ENCODE results near the gene GPR162. TPM values are rescaled to one million over a fixed set of nuclear protein-coding genes. Genes with fewer than 3 reads are reported as not detected.

The GPR162 gene, protein sequence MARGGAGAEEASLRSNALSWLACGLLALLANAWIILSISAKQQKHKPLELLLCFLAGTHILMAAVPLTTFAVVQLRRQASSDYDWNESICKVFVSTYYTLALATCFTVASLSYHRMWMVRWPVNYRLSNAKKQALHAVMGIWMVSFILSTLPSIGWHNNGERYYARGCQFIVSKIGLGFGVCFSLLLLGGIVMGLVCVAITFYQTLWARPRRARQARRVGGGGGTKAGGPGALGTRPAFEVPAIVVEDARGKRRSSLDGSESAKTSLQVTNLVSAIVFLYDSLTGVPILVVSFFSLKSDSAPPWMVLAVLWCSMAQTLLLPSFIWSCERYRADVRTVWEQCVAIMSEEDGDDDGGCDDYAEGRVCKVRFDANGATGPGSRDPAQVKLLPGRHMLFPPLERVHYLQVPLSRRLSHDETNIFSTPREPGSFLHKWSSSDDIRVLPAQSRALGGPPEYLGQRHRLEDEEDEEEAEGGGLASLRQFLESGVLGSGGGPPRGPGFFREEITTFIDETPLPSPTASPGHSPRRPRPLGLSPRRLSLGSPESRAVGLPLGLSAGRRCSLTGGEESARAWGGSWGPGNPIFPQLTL
- under 1 TPM; 0.54 to 0.76 TPM for total RNA-seq

DNA sequence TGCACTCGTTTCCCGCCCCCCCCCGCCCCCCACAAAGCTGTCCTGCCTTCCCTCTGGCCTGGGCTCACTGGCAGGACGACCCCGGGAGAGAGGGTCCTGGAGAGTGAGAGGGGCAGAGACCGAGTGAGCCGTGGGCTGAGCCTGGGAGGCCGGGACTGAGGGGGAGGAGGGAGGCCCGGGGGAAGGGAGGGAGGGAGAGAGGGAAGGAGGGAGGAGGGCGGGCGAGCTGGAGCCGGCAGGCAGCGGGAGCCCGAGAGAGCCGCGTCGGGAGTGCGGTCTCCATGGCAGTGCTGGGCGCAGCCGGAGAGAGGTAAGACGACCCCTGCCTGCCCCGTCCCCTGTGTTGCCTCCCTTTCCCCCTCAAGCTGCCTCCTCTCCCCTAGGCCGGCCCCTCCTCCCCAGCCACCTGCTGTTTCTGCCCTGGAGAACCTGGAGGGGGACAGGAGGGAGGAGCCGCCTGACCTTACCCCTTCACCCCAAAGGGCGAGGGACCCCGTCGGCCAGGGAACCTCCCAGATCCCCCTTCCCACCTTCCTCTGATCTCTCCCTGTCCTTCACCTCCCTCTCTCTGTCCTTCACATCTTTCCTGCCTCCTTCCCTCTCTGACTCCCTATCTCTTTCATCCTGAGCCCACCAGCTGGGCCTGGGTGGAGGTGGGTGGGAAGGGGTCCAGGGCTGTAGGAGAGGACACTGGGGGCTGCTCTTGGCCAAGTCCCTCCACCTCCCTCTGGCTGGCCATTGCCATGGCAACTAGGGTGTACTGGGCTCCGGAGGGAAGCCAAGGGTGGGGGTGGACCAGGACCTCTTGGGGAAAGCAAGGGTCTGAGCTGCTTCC lies at the start of gene GPR162:
TSS of gene GPR162 (plus strand) at position 231 of the 835 bp plus-strand sequence. CDS start 2,078 bp downstream, outside the sequence.
- Mint-ChIP-seq H3K27ac (no peak within 1 kb of the TSS), H3K27me3 (peaks cover 56% of the 10 kb centered on the region), H3K4me3 (peak within 1 kb of the TSS; percentile 44), H3K4me1 (peaks cover 13% of the 10 kb centered on the region), H3K36me3 (no peaks in the 10 kb centered on the region), H3K9me3 (no peaks in the 10 kb centered on the region)
- peak; percentile 21 for DNase-seq

DNA sequence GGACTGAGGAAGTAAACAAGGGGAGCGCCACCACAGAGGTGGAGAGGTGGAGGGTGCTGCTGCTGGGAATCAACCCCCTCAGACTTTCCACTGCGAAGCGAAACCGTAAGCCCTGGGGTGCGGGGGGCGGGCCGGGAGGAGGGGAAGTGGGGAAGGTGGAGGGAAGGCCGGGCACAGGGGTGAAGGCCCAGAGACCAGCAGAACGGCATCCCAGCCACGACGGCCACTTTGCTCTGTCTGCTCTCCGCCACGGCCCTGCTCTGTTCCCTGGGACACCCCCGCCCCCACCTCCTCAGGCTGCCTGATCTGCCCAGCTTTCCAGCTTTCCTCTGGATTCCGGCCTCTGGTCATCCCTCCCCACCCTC lies 49.3 kb upstream of the GPR162 start, which contains the start of gene LAG3:
TSS of gene LAG3 (plus strand) at position 190 of the 365 bp plus-strand sequence. CDS start 333 bp downstream, outside the sequence.
- Mint-ChIP-seq H3K36me3 (peaks cover 42% of the 10 kb centered on the region), H3K9me3 (no peaks in the 10 kb centered on the region), H3K27ac (peak within 1 kb of the TSS; percentile 86), H3K27me3 (peaks cover 65% of the 10 kb centered on the region), H3K4me3 (peak within 1 kb of the TSS; percentile 91), H3K4me1 (peaks cover 64% of the 10 kb centered on the region)
- DNase-seq: peak; percentile 77

DNA sequence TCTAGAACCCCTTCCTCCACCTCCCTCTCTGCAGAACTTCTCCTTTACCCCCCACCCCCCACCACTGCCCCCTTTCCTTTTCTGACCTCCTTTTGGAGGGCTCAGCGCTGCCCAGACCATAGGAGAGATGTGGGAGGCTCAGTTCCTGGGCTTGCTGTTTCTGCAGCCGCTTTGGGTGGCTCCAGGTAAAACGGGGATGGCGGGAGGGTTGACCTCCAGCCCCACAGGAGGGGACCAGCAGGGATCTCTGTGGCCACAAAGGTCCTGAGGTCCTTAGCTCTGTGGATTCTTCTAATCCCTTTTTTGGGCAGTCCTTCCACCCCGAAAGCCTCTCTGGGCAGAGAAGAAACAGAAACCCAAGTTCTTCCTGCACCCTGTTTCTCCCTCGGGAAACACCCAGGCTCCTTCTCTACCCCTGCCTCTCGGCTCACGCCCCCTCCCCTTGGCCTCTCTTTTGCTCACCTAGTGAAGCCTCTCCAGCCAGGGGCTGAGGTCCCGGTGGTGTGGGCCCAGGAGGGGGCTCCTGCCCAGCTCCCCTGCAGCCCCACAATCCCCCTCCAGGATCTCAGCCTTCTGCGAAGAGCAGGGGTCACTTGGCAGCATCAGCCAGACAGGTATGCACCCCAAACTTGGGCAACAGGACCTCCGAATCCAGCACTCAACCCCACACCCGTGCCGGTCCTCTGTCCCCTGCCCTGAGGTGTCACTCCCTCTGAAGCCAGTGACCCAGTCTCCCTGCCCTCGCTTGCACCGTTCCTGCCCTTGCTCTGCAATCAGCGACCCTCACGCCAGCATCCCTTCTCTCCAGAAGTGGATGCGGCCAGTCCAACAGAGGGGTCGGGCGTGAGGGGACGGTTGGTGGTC lies 48.7 kb upstream of the GPR162 start:
- no peaks in the 10 kb centered on the region for H3K9me3 Mint-ChIP-seq
- H3K36me3 Mint-ChIP-seq: peaks cover 46% of the 10 kb centered on the region
- DNase-seq: no peak
- H3K27ac Mint-ChIP-seq: peak overlapping the region; percentile 86
- H3K4me1 Mint-ChIP-seq: peaks cover 66% of the 10 kb centered on the region
- H3K4me3 Mint-ChIP-seq: peak overlapping the region; percentile 91
- H3K27me3 Mint-ChIP-seq: peaks cover 65% of the 10 kb centered on the region

DNA sequence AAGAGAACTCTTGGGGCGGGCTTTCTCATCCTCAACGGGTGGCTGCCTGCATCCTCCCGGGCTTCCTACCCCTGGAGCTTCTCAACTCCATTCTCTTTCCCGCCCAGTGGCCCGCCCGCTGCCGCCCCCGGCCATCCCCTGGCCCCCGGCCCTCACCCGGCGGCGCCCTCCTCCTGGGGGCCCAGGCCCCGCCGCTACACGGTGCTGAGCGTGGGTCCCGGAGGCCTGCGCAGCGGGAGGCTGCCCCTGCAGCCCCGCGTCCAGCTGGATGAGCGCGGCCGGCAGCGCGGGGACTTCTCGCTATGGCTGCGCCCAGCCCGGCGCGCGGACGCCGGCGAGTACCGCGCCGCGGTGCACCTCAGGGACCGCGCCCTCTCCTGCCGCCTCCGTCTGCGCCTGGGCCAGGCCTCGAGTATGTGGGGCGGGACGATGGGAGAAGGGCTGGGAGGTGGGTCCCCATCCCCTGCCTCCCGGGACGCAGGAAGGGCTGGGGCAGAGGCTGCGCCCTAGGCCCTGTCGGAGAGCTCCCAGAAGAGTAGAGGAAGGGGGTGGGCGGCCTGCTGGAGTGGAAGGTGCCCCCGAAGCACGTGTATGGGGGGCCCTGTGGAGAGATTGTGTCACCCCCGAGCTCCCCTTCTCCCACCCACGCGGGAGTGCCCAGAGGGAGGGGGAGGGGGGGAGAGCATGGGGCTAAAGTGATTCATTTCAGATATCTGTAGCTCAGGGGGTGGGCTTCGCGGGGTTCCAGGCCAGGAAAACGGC lies 47.9 kb upstream of the GPR162 start:
- Mint-ChIP-seq H3K9me3 (no peaks in the 10 kb centered on the region), H3K36me3 (peaks cover 53% of the 10 kb centered on the region), H3K27me3 (peaks cover 65% of the 10 kb centered on the region), H3K27ac (peak overlapping the region; percentile 97), H3K4me3 (peak overlapping the region; percentile 91), H3K4me1 (peaks cover 70% of the 10 kb centered on the region)
- peak; percentile 80 for DNase-seq

DNA sequence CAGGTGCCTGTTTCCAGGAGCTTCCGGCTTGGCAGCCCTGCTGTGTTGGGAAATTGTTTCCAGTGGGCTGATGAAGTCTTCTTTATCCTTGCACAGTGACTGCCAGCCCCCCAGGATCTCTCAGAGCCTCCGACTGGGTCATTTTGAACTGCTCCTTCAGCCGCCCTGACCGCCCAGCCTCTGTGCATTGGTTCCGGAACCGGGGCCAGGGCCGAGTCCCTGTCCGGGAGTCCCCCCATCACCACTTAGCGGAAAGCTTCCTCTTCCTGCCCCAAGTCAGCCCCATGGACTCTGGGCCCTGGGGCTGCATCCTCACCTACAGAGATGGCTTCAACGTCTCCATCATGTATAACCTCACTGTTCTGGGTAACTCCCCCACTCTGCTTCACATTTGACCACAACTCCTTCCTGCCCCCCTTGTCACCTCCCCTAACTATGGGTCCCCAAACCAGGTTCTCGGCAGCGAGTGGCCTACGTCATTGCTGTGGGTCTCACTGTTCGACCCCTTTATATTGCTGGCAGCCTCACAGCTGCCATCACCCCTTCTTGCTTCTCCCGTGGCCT lies 47.0 kb upstream of the GPR162 start:
- Mint-ChIP-seq H3K27me3 (peaks cover 58% of the 10 kb centered on the region), H3K4me1 (peaks cover 76% of the 10 kb centered on the region), H3K4me3 (peak overlapping the region; percentile 91), H3K36me3 (peaks cover 53% of the 10 kb centered on the region), H3K9me3 (no peaks in the 10 kb centered on the region), H3K27ac (peak overlapping the region; percentile 97)
- peak; percentile 57 for DNase-seq

DNA sequence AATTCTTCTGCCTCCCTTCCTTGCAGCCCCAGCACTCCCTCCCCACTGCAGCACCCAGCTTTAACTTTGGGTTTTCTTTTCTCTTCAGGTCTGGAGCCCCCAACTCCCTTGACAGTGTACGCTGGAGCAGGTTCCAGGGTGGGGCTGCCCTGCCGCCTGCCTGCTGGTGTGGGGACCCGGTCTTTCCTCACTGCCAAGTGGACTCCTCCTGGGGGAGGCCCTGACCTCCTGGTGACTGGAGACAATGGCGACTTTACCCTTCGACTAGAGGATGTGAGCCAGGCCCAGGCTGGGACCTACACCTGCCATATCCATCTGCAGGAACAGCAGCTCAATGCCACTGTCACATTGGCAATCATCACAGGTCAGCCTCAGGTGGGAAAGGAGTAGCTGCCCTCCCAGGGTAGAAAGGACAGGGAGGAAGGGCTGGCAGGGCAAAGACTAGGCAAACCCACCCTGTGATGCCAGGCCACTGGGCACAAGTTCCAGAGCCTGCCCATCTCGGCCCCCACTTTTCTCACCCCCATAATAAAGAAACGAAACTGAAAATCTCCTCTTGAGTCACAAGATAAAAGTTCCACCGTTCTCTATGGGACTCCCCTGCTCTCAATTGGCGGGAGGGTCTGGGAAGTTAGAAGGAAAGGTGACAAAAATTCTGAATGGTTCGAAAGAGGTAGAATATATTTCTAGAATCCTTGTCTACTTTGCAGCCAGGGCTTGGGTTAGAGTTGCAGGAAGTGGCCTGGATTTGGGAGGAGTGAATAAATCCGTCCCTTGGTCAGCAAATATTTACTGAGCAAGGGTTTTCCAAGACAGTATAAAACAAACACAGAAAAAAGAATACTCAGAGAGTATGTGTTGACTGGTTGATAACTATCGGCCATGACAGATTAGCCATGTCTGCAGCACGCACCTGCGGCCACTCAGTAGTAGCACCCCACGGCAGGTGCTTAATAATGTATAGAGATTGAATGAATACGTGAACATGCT lies 46.1 kb upstream of the GPR162 start:
- peaks cover 49% of the 10 kb centered on the region for H3K27me3 Mint-ChIP-seq
- H3K9me3 Mint-ChIP-seq: no peaks in the 10 kb centered on the region
- peaks cover 50% of the 10 kb centered on the region for H3K36me3 Mint-ChIP-seq
- H3K27ac Mint-ChIP-seq: peak overlapping the region; percentile 97
- H3K4me1 Mint-ChIP-seq: peaks cover 85% of the 10 kb centered on the region
- DNase-seq: no peak
- H3K4me3 Mint-ChIP-seq: peak overlapping the region; percentile 91

DNA sequence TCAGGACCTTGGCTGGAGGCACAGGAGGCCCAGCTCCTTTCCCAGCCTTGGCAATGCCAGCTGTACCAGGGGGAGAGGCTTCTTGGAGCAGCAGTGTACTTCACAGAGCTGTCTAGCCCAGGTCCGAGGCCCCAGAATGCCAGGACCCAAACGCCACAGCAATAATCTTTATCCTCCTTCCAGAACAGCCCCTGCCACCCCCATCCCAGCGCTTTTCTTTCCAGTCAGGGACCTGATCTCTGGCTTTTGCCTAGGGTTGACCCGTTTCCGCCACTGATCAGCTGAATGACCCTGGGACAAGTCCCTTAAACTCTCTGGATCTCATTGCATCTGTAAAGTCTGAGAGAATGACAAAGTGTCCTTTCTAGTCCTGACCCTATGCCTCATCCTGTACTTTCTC lies 44.2 kb upstream of the GPR162 start:
- H3K4me3 Mint-ChIP-seq: peak overlapping the region; percentile 79

DNA sequence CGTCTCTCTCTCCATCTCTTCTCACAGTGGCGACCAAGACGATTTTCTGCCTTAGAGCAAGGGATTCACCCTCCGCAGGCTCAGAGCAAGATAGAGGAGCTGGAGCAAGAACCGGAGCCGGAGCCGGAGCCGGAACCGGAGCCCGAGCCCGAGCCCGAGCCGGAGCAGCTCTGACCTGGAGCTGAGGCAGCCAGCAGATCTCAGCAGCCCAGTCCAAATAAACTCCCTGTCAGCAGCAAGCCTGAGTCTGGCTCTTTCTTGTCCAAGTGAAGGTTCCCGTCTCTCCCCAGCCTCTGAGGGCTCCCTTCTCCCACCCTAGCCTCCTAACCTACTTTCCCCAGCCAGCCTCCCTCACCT lies 43.4 kb upstream of the GPR162 start:
- no peak for DNase-seq
- peak overlapping the region; percentile 80 for H3K27ac Mint-ChIP-seq
- H3K4me1 Mint-ChIP-seq: peaks cover 77% of the 10 kb centered on the region
- no peaks in the 10 kb centered on the region for H3K9me3 Mint-ChIP-seq
- peak overlapping the region; percentile 79 for H3K4me3 Mint-ChIP-seq
- H3K27me3 Mint-ChIP-seq: peaks cover 41% of the 10 kb centered on the region
- H3K36me3 Mint-ChIP-seq: peaks cover 48% of the 10 kb centered on the region

More for the DNA sequence above, 44.2 kb upstream of the GPR162 start:
- no peak overlapping the region for H3K27ac Mint-ChIP-seq
- H3K9me3 Mint-ChIP-seq: no peaks in the 10 kb centered on the region
- H3K36me3 Mint-ChIP-seq: peaks cover 49% of the 10 kb centered on the region
- DNase-seq: no peak
- peaks cover 80% of the 10 kb centered on the region for H3K4me1 Mint-ChIP-seq
- peaks cover 43% of the 10 kb centered on the region for H3K27me3 Mint-ChIP-seq

DNA sequence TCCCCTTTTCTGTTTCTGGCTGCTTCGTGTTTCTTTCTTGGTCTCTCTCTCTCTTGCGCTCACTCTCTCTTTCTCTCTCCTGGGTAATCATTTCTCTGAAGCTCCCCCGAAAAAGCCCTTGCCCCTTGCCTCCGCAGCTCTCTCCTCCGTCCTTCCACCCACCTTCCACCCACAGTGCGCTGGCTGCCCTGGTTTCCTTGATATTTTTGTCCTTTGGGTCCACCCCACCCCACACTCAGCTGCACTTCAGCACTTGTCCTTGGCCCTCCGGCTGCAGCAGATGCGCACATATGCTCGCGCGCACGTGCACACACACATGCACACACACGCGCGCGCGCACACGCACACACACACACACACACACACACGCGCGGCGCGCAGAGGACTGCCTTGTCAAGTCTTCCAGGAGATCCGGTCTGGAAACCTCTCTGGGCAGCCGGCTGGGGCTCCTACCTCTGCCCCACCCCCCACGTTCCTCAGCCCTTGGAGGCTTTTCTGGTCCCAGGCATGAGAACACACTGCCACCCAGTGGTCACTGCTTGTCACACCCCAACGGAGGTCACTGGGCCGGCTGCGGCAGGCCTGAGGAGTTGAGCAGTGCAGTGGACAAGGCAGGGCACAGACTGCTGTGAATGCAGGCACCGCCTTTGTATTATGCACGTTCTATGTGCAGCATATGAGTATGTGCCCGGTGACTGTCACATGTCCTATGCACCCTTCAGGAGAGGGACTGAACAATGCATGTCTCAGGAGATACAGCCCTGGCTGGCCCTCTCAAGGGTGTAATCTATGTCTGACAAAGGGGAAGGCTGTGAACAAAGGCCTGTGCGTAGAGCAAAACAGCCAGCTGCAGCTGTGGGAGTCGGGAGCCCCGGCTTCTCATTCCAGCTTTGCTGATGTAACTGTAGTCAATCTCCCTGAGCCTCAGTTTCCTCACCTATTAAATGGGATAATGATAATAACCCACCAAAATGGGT lies 42.8 kb upstream of the GPR162 start:
- H3K4me1 Mint-ChIP-seq: peaks cover 79% of the 10 kb centered on the region
- peaks cover 45% of the 10 kb centered on the region for H3K36me3 Mint-ChIP-seq
- no peaks in the 10 kb centered on the region for H3K9me3 Mint-ChIP-seq
- H3K4me3 Mint-ChIP-seq: peak overlapping the region; percentile 79
- peak; percentile 87 for DNase-seq
- peak overlapping the region; percentile 80 for H3K27ac Mint-ChIP-seq
- H3K27me3 Mint-ChIP-seq: peaks cover 39% of the 10 kb centered on the region

DNA sequence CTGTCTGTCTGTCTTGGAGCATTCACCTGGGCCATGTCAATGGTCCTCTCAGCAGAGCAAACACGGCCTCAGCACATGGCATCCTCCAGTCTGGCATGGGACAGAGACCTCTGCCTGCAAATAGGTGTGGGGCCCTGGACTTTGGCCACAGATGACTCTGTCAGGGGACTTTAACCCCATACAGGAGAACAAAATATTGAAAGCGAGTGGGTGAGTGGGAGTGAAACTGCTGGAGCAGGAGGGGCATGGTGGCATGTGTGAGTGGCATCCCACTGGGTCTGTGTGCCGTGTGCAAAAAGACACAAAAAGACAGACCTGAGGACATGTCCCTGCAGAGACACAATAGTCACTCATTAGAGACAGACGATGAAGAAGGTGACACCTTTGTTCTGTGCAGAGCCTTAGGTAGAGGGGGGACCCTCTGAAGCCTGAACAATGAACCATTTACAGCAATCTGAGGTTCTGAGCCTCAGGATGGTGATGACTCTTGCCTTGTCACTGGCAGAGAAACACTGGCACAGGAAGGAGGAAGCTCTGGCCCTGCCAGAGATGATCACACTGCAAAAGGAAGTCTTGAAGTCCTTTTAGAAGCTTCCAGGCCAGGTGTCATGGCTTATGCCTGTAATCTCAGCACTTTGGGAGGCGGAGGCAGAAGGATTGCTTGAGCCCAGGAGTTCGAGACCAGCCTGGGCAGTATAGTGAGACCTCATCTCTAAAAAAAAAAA lies 41.8 kb upstream of the GPR162 start:
- peaks cover 30% of the 10 kb centered on the region for H3K27me3 Mint-ChIP-seq
- no peaks in the 10 kb centered on the region for H3K9me3 Mint-ChIP-seq
- DNase-seq: no peak
- H3K27ac Mint-ChIP-seq: peak overlapping the region; percentile 80
- H3K4me1 Mint-ChIP-seq: peaks cover 79% of the 10 kb centered on the region
- H3K4me3 Mint-ChIP-seq: peak overlapping the region; percentile 11
- H3K36me3 Mint-ChIP-seq: peaks cover 36% of the 10 kb centered on the region

DNA sequence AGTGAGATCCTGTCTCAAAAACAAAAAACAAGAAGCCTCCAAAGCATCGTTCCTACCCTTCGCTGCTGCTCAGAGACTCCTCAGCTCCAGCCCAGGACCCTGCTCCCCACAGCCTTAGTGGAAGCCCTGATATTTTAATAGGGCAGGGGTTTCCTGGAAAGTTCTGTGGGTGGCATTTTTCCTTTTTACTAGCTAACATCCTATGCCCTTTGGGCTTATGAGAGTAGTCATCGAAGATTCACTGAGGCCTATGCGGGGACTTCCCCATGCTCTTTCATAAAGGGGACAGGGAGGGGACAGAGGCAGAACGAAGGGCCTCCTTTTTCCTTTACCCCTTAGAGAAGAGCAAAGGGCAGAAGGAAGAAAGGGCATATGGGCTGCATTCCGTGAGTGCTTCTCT lies 41.0 kb upstream of the GPR162 start:
- Mint-ChIP-seq H3K4me3 (peak overlapping the region; percentile 64), H3K36me3 (peaks cover 29% of the 10 kb centered on the region), H3K4me1 (peaks cover 72% of the 10 kb centered on the region), H3K27ac (peak overlapping the region; percentile 80), H3K27me3 (peaks cover 28% of the 10 kb centered on the region), H3K9me3 (no peaks in the 10 kb centered on the region)
- peak; percentile 52 for DNase-seq
